ENCODE results near the gene MFNG. TPM values are rescaled to one million over a fixed set of nuclear protein-coding genes. Genes with fewer than 3 reads are reported as not detected.

MFNG gene
- total RNA-seq, 4 donors from 2014 or later, result 12.4 to 47.0 (median 26.5) TPM

- peaks cover 0 to 9% (median 0%) of the 10 kb centered on the region in 4 donors for H3K9me3 ChIP-seq
- H3K27ac ChIP-seq, result no peak overlapping the region
- no peaks in the 10 kb centered on the region for H3K36me3 ChIP-seq
- TF ChIP-seq CTCF (IDR thresholded peaks at IDR 0.05), result no peak
- no peak for TF ChIP-seq POLR2A (IDR thresholded peaks at IDR 0.05)
- H3K4me3 ChIP-seq, result no peak overlapping the region
- DNase-seq, result no peak
- no peaks in the 10 kb centered on the region for H3K27me3 ChIP-seq
- no peaks in the 10 kb centered on the region for H3K4me1 ChIP-seq
These were observed 50.1 kb downstream of the MFNG start for GRCh38 chr22:37435970-37436603.

DNA sequence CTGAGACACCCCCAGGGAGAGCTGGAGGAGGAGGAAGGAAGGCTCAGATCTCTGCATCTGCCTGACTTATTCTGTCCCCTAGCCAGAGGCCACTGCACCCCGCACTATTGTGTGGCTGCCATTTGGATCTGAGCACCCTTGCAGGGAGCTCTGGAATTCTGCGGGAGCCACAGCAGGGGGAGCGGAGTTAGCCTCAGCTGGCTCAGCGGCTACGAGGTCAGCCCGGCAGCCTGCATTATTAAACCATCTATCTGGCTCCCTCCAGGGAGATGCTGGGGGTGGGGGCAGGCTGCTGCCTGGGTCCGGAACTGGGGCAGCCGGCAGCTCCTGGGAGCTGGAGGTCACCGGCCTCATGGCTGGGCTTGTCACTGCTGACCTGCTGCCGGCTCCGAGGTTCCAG is 52.4 kb downstream of the MFNG start:
- H3K9me3 ChIP-seq, result no peaks in the 10 kb centered on the region
- no peaks in the 10 kb centered on the region for H3K36me3 ChIP-seq
- no peak overlapping the region for H3K27ac ChIP-seq
- peaks cover 0 to 5% of the 10 kb centered on the region in 2 donors for H3K27me3 ChIP-seq
- no peak for TF ChIP-seq CTCF (IDR thresholded peaks at IDR 0.05)
- no peak overlapping the region for H3K4me3 ChIP-seq
- DNase-seq, result no peak
- H3K4me1 ChIP-seq, result no peaks in the 10 kb centered on the region

DNA sequence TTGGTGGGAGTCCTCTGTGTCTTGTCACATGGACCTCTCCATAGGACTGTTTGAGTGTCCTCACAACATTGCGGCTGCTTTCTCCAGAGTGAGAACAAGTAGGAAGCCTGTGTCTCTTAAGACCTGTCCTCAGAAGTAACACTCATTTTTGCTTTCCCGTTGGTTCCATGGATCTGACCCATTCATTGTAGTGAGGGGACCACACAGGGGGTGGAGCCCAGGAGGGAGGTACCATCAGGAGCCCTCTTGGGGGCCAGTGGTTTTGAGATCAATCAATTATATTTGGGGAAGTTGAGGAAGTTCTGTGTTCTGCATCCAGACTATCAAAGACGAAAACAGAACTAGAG is 53.5 kb downstream of the MFNG start:
- Histone ChIP-seq H3K27me3 (peaks cover 0 to 16% of the 10 kb centered on the region in 2 donors), H3K4me1 (peaks cover 0 to 4% (median 1%) of the 10 kb centered on the region in 4 donors), H3K27ac (no peak overlapping the region), H3K36me3 (no peaks in the 10 kb centered on the region), H3K9me3 (no peaks in the 10 kb centered on the region), H3K4me3 (no peak overlapping the region)
- no peak for TF ChIP-seq CTCF (IDR thresholded peaks at IDR 0.05)
- no peak for TF ChIP-seq POLR2A (IDR thresholded peaks at IDR 0.05)
- DNase-seq, result no peak

GRCh38 chr22:37431801-37432707 is 54.1 kb downstream of the MFNG start:
- no peak for TF ChIP-seq CTCF (IDR thresholded peaks at IDR 0.05)
- TF ChIP-seq POLR2A (IDR thresholded peaks at IDR 0.05), result no peak
- H3K9me3 ChIP-seq, result no peaks in the 10 kb centered on the region
- no peak overlapping the region for H3K27ac ChIP-seq
- no peak overlapping the region for H3K4me3 ChIP-seq
- no peak for DNase-seq
- peaks cover 0 to 22% of the 10 kb centered on the region in 2 donors for H3K27me3 ChIP-seq
- no peaks in the 10 kb centered on the region for H3K36me3 ChIP-seq
- peaks cover 0 to 10% (median 4%) of the 10 kb centered on the region in 4 donors for H3K4me1 ChIP-seq

DNA sequence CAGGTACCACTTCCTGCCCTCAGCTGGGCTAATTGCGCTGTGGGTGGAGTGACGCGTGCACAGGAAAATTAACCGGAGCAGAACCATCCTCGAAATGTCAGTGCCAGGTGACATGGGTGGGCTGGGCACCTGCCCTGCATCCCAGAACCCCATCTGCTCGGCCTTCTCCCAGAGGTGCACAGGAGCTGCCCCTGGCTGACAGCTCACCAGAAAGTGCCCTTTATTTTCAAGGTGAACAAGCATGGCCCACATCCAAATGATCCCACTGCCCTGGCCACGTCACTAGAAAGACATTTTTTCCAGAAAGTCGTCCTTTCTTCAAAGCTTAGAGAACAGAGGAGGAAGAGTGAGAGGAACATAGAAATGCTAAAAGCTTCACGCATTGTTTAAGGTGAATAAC is 54.8 kb downstream of the MFNG start:
- peaks cover 0 to 28% of the 10 kb centered on the region in 2 donors for H3K27me3 ChIP-seq

More for the DNA sequence above, 54.8 kb downstream of the MFNG start:
- TF ChIP-seq CTCF (IDR thresholded peaks at IDR 0.05) (no peak), POLR2A (IDR thresholded peaks at IDR 0.05) (no peak)
- H3K9me3 ChIP-seq, result no peaks in the 10 kb centered on the region
- no peaks in the 10 kb centered on the region for H3K36me3 ChIP-seq
- DNase-seq, result no peak
- no peak overlapping the region for H3K27ac ChIP-seq
- H3K4me3 ChIP-seq, result no peak overlapping the region
- H3K4me1 ChIP-seq, result peaks cover 0 to 16% (median 7%) of the 10 kb centered on the region in 4 donors
